Measurements from ENCODE around the gene CD300LD.
A peak's percentile ranks its signal among the peaks of the same experiment; 100 is the strongest.
"Not testable (repeated sequence)": the region's sequence is repeated elsewhere in the genome, so short reads cannot be mapped to it uniquely, and the experiment has no call there.

The CD300LD gene

DNA sequence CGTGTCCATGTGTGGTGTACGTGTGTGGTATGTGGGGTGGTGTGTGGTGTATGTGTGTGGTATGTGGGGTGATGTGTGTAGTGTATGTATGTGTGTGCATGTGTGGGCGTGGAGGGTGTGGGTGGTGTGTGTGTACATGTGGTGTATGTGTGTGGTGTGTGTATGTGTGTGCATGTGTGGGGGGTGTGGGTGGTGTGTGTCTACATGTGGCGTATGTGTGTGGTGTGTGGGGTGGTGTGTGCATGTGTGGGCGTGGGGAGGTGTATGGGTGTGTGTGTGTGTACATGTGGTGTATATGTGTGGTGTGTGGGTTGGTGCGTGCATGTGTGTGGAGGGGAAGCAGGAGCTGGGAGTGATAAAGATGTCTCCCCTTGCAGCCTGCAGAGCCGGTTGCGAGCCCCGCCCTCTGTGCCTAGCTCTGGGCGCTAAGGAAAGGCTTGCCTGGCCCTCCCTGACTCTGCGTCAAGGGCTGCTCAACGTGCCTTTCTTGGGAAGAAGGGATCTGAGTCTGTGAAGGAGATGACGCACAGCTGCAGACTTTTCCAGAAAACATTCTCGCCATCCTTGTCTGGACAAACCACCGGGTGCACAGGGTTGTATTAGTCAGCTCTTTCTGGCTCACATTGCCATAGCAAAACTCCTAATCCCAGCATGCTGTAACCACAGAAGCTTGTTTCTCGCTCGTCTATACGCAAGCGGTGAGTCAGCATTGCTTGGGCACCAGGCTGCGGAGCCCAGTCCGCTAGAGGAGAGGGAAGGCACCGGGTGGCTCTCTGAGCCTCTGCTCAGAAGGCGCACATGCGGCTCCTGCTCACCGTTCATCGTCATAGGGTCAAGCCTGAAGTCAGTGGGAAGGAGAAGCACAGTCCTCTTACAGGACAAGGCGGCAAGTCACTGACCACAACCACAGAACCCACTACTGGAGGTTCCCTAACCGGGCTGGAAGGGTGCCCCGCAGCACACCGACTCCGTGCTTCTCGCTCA is 22.8 kb downstream of the CD300LD start:
- DNase-seq, result peak; percentile 92

DNA sequence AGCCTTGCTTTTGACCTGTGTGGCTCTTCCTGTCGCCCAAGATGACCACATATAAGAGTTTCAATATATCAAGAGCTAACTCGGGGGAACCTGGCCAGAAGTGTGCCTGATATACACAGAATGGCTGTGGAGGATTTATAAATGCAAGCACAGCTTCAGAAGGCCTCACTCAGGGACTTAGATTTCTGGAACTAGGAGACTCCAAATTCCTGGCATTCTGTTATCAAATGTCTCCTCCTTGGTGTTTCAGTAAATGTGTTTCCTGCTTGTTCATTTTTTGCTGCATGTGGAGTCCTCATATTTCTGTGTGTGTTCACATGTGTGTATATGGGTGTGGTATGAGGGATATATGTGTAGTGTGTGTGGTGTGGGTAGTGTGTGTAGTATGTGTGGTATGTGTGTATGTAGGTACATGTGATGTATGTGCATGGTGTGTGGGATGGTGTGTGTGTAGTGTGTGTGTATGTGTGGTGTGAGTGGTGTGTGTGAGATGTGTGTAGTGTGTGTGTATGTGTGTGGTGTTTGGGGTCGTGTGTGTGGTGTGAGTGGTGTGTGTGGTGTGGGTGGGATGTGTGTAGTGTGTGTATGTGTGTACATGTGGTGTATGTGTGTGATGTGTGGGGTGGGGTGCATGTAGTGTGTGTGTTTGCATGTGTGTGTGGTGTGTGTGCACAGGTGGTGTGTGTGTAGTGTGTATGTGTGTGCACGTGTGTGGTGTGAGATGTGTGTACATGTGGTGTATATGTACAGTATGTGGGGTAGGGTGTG is 23.8 kb downstream of the CD300LD start:
- peak; percentile 30 for DNase-seq

DNA sequence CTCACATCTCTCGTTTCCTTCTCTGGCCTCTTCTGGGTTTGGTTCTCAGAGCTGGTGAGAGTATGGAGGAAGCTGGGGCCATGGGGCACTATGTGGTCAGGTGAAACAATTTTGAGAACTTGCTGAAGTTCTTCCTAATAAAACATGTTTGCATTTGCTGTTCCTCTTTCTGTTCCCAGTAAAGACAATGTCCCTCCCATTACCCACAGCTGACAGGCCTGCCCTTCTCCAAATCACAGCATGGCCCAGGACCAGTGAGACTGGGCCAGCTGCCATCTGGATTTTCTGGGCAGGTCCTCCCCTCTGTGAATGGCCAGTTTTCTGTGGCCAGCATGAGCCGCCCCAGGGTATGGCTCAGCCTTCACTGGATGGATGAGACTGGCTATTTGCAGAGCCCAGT is 24.7 kb downstream of the CD300LD start, which contains the start of gene CD300H:
Gene CD300H (minus strand): TSS at position 113 of the 400 bp plus-strand sequence.
- DNase-seq, result no peak

DNA sequence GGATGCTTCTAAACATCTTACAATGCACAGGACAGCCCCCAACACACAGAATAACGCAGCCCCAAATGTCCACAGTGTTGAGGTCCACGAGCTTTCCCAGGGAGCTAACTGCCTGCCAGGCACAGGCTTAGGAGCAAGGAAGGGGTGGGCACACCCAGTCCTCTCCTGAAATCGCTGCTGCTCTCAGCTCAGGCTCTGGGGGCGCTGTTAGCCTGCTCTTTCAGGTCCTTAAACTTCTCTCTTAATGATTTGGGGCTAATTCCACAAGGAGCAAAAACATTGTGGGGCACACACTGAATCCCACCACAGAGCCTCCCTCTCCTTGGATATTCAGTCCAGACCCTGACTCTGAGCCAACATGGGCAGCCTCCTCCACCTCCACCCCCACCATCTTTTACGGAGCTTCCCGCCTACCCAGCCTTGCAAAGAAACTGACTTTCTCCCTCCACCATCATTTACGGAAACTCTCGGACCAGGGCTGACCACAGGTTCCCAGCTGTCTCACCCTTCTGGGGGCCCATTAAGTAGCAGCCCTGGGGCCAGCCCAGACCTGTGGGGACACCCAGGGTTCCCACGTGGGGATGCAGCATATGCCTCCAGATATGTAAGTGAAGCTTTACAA is 25.8 kb downstream of the CD300LD start:
- DNase-seq, result peak; percentile 21

- DNase-seq, result no peak
Observed at GRCh38 chr17:74565126-74565525, 27.0 kb downstream of the CD300LD start.

GRCh38 chr17:74563358-74563757 is 28.7 kb downstream of the CD300LD start:
- DNase-seq, result no peak

DNA sequence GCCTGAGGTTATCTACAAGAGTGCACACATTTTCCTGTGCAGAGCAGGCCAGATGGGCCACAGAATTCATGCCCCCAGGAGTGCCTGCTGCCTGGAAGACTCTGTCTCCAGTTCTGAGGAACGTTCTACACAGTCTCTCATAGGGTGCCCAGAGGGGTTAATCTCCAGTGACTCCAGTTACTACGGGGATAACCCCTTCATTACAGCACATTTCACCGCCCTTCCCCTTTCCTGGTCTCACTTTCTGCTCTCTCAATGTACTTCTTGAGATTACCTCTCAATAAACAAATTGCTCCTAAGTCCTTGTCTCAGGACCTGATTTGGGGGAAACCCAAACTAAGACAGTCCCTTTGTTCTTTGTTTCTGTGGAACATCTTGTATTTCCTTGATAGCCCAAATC is 30.5 kb downstream of the CD300LD start:
- no peak for DNase-seq

- DNase-seq, result no peak
Observed at GRCh38 chr17:74558882-74559519, 33.1 kb downstream of the CD300LD start.

- not testable (repeated sequence) for DNase-seq
Observed at GRCh38 chr17:74558402-74558801, 33.7 kb downstream of the CD300LD start.

GRCh38 chr17:74555427-74555940 is 36.6 kb downstream of the CD300LD start:
- no peak for DNase-seq

GRCh38 chr17:74554909-74555308 is 37.2 kb downstream of the CD300LD start:
- DNase-seq, result no peak

- no peak for DNase-seq
Observed at GRCh38 chr17:74552037-74552436, 40.0 kb downstream of the CD300LD start.

GRCh38 chr17:74550602-74551001 is 41.5 kb downstream of the CD300LD start:
- no peak for DNase-seq

DNA sequence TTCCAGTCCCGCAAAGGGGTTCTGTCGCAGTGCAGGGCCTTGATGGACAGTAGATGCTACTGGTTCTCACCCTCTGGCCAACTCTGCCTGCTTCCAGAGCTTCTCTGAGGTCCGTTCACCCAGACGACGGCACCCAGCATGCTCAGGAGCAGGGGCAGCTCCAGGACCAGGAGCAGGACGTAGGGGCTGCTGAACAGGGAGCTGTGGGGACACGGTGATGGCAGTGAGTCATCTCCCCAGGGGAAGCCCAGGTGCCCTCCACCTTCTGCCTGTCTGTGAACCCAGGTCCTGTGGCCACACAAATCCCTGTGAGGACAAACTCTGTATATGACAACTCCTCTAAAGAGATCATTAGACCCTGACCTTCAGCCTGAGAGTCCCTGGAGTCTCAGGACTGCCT is 42.7 kb downstream of the CD300LD start:
- DNase-seq, result no peak

DNA sequence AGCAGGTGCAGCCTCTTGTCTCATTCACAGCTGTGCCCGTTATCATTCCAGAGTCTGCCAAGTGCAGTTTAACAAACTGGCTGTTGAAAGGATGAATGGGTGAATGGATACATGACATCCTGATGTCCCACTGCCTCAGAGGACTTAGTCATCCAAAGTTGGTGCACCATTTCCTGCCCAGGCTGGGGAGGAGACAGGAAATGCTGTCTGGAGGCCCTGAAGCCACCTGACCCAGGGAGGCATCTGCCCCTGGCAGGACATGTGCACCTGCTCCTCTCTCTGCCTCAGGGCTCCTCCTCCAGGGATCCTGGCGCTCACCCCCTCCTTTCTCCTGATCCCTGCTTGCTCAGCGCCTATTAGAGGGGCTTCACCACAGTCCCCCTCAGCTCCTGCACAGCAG is 44.3 kb downstream of the CD300LD start:
- no peak for DNase-seq

DNA sequence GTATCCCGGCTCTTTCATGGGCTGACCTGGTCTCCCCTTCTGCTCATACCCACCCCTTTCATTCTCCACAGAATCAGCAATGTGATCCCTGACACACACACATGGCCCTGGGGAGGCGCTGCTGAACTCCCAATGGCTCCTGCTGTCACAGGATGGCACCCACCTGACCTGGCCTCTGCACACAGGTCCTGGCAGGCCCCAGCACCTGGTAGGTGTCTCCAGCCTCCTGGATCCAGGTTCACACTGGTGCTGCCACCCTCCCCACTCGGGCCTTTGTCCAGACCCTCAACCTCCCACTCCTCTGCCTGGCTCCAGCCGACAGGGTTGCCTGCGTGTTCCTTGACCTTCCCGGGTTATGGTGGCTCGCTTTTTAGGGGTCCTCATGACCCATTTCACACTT is 44.8 kb downstream of the CD300LD start:
- no peak for DNase-seq

DNA sequence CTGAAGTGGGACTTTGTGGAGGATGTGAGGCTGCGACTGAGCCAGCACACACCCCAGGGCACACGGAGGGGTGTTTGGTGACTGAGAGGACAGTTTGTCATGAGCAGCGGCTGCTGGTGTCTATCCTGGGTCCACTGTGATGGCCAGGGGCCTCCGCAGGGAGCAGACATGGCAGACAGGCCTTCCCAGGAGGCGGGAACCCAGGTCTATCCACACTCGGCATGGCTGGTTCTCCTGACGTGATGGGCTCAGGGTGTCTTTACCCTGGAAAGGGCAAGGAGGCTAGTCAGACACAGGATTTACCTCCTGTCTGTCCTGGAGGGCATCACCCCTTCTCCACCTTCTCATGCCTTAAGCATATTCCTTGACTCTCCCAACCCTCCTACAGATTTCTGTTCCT is 45.5 kb downstream of the CD300LD start:
- DNase-seq, result no peak

- DNase-seq, result no peak
Observed at GRCh38 chr17:74545843-74546230, 46.2 kb downstream of the CD300LD start, which contains the start of gene CD300C. CD300C (minus strand) TSS chr17:74546115; CDS start chr17:74545782, 333 bp downstream.

GRCh38 chr17:74544991-74545842 is 46.9 kb downstream of the CD300LD start:
- DNase-seq, result no peak

- no peak for DNase-seq
Observed at GRCh38 chr17:74543891-74544760, 48.0 kb downstream of the CD300LD start.
